ENCODE results near the gene CFAP97D2.
A peak's percentile ranks its signal among the peaks of the same experiment; 100 is the strongest.

The CFAP97D2 gene

GRCh38 chr13:114200399-114200911 is 21.4 kb downstream of the CFAP97D2 start:
- no peak for DNase-seq

DNA sequence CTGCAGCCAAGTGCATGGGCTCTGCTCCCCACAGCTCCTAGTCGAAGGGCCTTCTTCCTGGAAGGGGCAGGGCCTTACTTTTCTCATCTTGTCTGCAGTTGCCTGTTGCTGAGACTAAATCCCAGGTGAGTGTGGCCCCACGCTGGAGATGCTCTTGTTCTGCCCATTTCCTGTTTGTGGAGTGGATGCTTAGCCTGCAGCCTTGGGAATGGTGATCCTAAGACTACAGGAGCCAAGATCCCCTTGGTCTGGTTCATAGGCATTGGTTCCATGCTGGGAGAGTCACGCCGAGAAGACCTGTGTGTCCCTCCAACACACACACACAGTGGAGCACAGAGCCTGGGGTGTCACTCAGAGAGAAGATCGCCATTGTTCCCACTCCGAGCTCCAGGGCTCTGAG is 23.5 kb downstream of the CFAP97D2 start:
- no peak for DNase-seq

- no peak for DNase-seq
These were observed 24.5 kb downstream of the CFAP97D2 start for GRCh38 chr13:114203536-114203935.

DNA sequence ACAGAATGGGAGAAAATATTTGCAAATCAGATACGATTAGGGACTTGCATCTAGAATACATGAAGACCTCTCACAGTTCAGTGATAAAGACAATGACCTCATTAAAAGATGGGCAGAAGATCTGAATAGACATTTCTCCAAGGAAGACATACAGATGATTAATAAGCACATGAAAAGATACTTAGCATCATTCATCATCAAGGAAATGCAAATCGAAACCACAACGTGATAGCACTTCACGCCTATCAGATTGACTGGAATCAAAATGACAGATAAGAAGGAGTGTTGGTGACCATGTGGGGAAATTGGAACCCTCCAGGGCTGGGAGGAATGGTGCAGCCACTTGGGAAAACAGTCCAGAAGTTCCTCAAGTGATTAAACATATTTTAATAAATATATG is 25.8 kb downstream of the CFAP97D2 start:
- DNase-seq: no peak

DNA sequence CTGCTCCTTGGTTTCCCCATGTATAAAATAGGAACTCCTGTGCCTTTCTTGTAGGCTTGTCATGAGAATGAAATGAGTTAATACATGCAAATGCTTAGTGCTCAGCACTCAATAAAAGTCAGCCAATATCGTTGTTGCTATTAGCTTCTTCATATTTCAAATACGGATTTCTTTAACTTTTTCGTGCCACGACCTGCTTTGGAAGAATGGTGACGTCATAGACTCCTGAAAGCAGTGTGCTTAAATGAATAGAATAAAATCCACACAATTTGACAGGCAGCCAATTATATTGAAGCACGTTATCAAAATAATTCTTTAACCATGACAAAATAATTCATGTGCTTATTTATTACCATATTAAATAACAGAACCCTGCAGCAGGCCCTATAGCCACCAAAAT is 29.1 kb downstream of the CFAP97D2 start:
- DNase-seq: no peak

GRCh38 chr13:114211446-114212157 is 32.5 kb downstream of the CFAP97D2 start:
- no peak for DNase-seq

- no peak for DNase-seq
These were observed 33.1 kb downstream of the CFAP97D2 start for GRCh38 chr13:114212158-114212495.

DNA sequence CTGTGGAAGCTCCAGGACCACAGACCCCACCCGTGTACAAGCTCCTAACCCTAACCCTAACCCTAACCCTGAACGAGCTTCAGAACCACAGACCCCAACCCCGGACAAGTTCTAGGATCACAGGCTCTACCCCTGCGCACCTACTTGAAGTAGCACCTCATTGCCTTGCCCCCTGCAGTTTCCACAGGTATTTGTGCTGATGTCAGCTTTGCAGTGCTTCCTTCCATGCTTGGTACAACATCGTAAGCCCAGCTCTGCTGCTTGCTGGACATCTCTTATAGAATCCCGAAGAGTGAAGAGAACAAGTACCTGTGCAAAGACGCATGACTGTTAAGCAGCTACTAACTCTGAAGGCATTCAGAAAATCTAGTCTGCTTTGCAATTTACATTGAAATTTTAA is 34.9 kb downstream of the CFAP97D2 start:
- DNase-seq: no peak

DNA sequence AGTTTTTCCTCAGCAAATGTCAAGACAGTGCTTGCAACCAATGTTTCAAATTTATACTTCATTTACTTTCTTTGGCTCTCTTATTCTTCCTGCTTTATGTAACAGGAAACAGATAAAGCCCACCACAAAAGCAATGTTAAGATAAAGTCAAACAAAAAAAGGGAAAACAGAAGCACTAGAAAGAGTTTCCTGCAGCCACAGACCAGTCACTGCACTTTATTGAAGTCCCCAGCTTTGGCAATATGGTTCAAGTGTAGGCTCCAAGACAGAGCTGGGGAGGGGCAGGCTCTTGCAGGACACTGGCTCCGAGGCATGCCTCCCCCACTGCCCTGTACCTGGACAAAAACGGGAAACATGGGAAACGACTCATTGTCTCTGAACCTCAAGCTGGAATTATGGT is 40.3 kb downstream of the CFAP97D2 start:
- no peak for DNase-seq

- peak; percentile 88 for DNase-seq
These were observed 43.5 kb downstream of the CFAP97D2 start for GRCh38 chr13:114222461-114222968.

DNA sequence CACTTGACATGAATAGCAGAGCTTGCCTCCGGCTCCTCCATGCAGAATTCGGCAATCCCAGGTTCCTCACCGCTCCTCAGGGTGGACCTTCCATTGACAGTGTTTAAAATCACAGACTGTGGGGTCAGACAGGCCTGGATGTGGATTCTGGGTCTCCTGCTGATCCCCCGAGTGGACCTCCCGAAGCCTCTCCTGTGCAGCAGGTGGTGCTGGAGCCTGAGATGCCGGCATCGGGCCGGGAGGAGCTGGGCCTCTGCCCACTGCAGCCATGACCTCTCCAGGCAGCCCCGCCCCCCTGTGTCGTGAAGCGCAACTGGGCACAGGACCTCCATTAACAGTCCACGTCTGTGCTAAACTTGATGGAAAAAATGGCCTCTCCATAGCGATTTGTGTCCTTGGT is 45.1 kb downstream of the CFAP97D2 start:
- no peak for DNase-seq

GRCh38 chr13:114225610-114226009 is 46.6 kb downstream of the CFAP97D2 start:
- no peak for DNase-seq

DNA sequence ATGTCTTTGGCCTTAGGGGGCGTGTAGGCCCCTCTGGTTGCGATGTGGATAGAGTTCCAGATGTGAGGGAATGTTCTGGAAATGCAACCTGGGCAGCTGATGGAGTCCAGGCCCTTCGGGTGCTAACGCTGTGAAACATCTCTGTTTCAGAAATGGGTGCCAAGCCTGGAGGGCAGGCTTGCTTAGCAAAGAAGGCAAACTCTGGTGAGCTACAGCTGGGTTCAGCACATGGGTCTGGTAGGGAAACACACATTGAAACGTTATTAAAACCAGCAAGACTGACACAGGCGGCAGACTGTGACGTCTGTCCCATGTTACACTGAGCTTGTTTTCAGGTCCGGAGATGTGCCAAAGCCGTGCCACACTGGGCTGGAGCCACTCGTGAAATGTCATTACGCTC is 47.0 kb downstream of the CFAP97D2 start:
- DNase-seq: no peak

- peak; percentile 86 for DNase-seq
These were observed 47.8 kb downstream of the CFAP97D2 start for GRCh38 chr13:114226699-114227323.

DNA sequence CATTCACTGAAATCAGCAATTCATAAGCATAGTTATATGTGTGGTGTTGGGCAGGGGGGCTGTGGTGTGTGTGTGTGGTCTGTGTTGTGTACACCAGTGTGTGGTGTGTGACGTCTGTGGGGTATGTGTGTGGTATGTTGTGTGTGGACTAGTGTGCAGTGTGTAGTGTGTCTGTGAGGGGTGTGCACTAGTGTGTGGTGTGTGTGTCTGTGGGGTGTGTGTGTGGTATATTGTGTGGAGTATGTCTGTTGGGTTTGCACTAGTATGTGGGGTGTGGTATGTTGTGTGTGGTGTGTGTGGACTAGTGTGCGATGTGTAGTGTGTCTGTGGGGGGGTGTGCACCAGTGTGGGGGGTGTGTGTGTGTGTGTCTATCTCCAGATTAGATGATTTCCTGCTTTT is 48.5 kb downstream of the CFAP97D2 start:
- no peak for DNase-seq

- DNase-seq: no peak
These were observed 49.1 kb downstream of the CFAP97D2 start for GRCh38 chr13:114228176-114228575.

- no peak for DNase-seq
These were observed 50.4 kb downstream of the CFAP97D2 start for GRCh38 chr13:114229506-114229905.

GRCh38 chr13:114230117-114230516 is 51.1 kb downstream of the CFAP97D2 start:
- DNase-seq: no peak

DNA sequence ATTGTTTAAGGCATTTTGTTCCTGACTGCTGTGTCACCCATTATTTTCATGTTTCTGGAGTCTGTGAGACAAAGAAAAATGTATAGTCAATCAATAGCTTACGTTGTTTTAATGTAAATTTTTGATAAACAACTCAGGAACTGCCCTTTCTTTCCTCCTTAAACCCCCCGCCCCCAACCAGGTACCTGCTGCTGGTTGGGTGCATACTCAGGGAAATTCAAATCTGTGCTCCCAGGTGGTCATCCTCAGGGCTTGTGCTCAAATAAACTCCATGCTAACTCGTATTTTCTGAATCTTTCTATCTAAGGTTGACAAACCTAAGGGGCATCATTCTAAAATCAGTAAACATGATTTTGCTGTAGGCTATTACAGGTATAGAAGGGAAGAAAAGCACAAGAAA is 51.5 kb downstream of the CFAP97D2 start:
- DNase-seq: no peak

GRCh38 chr13:114231886-114232285 is 52.8 kb downstream of the CFAP97D2 start:
- no peak for DNase-seq

- no peak for DNase-seq
These were observed 55.2 kb downstream of the CFAP97D2 start for GRCh38 chr13:114234266-114234644.

DNA sequence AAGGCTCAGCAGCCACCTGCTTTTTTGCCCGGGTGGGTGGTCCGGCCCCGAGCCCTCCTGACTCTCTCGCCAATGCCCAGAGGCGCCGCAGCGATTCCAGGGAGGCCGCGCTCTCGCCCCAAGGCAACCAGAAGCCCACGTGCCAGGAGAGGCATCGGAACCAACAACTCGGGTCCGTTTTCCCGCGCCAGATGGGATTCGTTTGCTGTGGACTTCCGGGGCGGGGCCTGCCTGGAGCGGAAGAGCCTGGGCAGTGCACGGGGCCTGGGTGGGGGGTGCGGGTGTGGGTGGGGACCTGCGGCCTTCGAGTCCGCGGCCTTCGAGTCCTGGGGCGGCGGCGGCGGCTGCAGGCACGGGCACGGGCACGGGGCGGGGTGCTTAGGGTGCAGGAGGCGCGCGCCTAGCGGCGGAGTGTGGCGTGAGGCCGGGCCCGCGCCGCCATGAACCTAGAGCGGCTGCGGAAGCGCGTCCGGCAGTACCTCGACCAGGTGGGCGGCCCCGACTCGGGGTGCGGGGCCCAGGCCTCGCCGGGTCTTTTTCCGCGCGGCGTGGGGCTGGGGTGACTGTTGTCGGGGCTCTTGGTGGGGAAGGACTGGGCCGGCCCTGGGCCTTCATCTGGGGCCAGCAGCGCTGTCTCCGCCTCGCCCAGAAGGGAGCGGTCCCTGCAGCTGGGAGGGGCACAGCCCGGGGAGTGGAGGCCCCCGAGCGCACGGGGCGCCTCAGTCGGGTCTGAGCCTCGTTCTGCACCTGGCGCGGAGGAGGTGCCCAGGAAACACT is 55.8 kb downstream of the CFAP97D2 start, which contains the start of gene CDC16:
Gene CDC16, plus strand, starts transcription at position 253 of the 777 bp plus-strand sequence. Its CDS starts 188 bp downstream, at position 441.
- DNase-seq: peak; percentile 96

DNA sequence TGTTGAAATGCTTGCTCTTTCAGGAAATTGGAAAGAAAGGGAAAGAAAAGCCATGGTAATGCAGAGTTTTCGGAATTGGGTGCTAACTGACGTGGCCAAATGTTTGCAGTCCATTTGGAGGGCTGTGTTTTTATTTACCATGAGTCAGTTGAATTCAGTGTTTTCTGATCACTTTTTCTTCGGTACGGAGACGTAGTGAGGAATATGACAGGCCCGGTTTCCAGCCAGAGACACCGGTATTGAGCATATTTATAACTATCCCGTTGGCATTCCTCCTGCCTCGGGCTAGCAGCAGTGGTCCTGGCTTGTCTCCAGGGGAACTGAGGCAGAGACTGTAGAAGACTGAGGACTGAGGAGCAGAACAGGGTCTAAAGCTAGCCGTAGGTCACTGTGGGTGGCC is 56.6 kb downstream of the CFAP97D2 start:
- no peak for DNase-seq

- no peak for DNase-seq
These were observed 57.2 kb downstream of the CFAP97D2 start for GRCh38 chr13:114236227-114236626.

Measured in RPMI8226 (cell line).